D721Med (cell line): ENCODE data around the gene CD247.

ENCODE experiments used
- DNase-seq: peaks from one replicate; pipeline ENCODE4 v3.0.0; 2011; ENCODE audit warnings: low spot score; ENCODE audit not compliant: insufficient read length
- FAIRE-seq: peaks from 2 replicates; lab custom pipeline; 2011; peaks lifted over from hg19 to GRCh38; lab: Jason Lieb, UNC
- CTCF ChIP-seq: IDR thresholded peaks from 2 replicates; pipeline ENCODE4 v1.5.1; 2012; ENCODE audit warnings: mild to moderate bottlenecking, control low read depth; ENCODE audit not compliant: insufficient read depth; ENCODE audit errors: missing control alignments

The CD247 gene

GRCh38 chr1:167426716-167427115 lies 91.6 kb downstream of the CD247 start:
- FAIRE-seq (no peak), DNase-seq (no peak)
- no peak for TF ChIP-seq CTCF

- DNase-seq (no peak), FAIRE-seq (no peak)
- TF ChIP-seq CTCF = no peak
Observed at GRCh38 chr1:167425482-167425881, 92.8 kb downstream of the CD247 start.

- no peak for DNase-seq
- FAIRE-seq = no peak
- no peak for TF ChIP-seq CTCF
Observed at GRCh38 chr1:167423684-167424619, 94.4 kb downstream of the CD247 start.

GRCh38 chr1:167420510-167420909 lies 97.8 kb downstream of the CD247 start:
- FAIRE-seq (no peak), DNase-seq (no peak)
- TF ChIP-seq CTCF = no peak

GRCh38 chr1:167419245-167419644 lies 99.1 kb downstream of the CD247 start:
- no peak for TF ChIP-seq CTCF
- FAIRE-seq (peak; percentile 32), DNase-seq (no peak)

- FAIRE-seq = peak; percentile 29
- TF ChIP-seq CTCF = no peak
- no peak for DNase-seq
Observed at GRCh38 chr1:167418391-167418790, 99.9 kb downstream of the CD247 start.

- no peak for FAIRE-seq
- TF ChIP-seq CTCF = no peak
- DNase-seq = no peak
Observed at GRCh38 chr1:167416506-167416905, 101.8 kb downstream of the CD247 start.
